Ectodermal cell (in vitro differentiated cells): Measurements from ENCODE around the gene TAS1R3.

Experiments
- H3K27ac ChIP-seq: 2 replicates; pipeline ENCODE4 v1.7.0; 2013; ENCODE audit warnings: mild to moderate bottlenecking, low read depth, low read length; ENCODE audit not compliant: insufficient read depth, poor library complexity, severe bottlenecking
- H3K27me3 ChIP-seq: 2 replicates; pipeline ENCODE4 v1.7.0; 2013; ENCODE audit warnings: mild to moderate bottlenecking, low read length; ENCODE audit not compliant: insufficient read depth, control insufficient read depth, poor library complexity, severe bottlenecking
- H3K36me3 ChIP-seq: one replicate; pipeline ENCODE4 v1.7.0; 2013; ENCODE audit warnings: low read length; ENCODE audit not compliant: control insufficient read depth, insufficient read depth
- H3K4me1 ChIP-seq: one replicate; pipeline ENCODE4 v1.7.0; 2013; ENCODE audit warnings: low read length; ENCODE audit not compliant: control insufficient read depth, insufficient read depth
- H3K4me3 ChIP-seq: 2 replicates; pipeline ENCODE4 v1.7.0; 2013; ENCODE audit warnings: low read depth, low read length, control low read depth; ENCODE audit not compliant: insufficient read depth
- H3K9me3 ChIP-seq: 2 replicates; pipeline ENCODE4 v1.7.0; 2013; ENCODE audit warnings: mild to moderate bottlenecking, low read length, moderate library complexity; ENCODE audit not compliant: control insufficient read depth
- WGBS, 2 experiments: methylation state at CpG; one replicate each; pipeline ENCODE4 v1.1.7; 2013; ENCODE audit warnings: missing lambda C conversion rate in 2 of 2; 5-methylcytosine and 5-hydroxymethylcytosine counted together

Gene TAS1R3

DNA sequence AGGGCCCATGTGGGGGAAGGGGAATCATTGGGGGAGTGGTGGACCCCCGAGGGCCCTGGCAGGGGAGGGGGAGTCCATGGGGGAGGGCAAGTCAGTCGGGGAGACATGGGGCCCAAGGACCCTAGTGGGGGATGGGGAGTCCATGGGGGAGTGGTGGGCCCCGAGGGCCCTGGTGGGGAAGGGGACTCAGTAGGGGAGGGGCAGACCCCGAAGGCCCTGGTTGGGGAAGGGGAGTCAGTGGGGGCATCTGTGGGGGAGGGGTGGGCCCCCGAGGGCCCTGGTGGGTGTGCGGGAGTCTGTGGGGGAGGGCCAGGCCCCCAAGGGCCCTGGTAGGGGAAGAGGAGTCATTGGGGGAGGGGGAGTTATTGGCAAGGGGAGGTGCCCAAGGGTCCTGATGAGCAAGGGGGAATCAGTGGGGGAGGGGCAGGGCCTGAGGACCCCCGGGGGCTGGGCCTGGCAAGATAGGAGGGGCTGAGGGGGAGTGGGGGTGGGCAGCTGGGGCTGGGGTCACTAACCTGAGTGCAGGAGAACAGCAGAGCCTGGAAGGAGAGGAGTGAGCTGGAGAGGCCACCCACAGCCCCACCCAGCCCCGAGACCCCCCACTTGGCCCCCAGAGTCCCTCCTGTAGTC is 25.2 kb downstream of the TAS1R3 start:
- Histone ChIP-seq H3K27ac (no peak overlapping the region), H3K4me1 (peaks cover 63% of the 10 kb centered on the region), H3K27me3 (no peaks in the 10 kb centered on the region), H3K9me3 (no peaks in the 10 kb centered on the region), H3K4me3 (no peak overlapping the region), H3K36me3 (no peaks in the 10 kb centered on the region)
- 88 to 89% methylated on average over 8 of the region's 8 CpGs for WGBS, 2 experiments

- H3K4me3 ChIP-seq = peak overlapping the region; percentile 45
- no peak overlapping the region for H3K27ac ChIP-seq
- H3K4me1 ChIP-seq = peaks cover 64% of the 10 kb centered on the region
- WGBS, 2 experiments = 71 to 73% methylated on average over 26 of the region's 26 CpGs
- no peaks in the 10 kb centered on the region for H3K36me3 ChIP-seq
- H3K9me3 ChIP-seq = no peaks in the 10 kb centered on the region
- H3K27me3 ChIP-seq = no peaks in the 10 kb centered on the region
These were observed 25.8 kb downstream of the TAS1R3 start for GRCh38 chr1:1356796-1357401.

DNA sequence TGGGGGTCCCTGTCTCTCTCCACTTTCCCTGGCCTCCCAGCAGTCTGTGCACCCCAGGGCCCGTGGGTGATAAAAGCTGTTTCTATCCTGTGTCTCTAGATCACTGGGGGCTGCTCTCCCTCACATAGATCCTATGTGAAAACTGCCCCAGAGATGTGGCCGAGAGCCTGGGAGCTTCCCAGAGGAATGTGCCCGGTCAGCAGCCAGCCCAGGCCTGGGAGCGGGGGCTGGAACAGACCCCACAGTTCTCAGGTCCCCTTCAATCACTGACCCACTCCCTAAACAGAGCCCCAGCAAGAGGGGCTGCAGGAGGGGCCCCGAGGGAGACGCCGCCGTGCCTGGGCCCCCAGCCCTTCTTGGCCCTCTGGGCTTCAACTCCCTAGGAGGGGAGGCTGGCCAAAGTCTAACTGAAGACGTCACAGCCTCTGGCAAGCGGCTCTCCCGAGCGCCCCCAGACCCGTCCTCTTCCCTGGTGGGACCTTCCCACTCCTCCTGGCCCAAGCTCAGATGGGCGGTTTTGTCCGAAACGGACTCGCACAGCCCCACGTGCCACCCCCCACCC is 26.9 kb downstream of the TAS1R3 start:
- Histone ChIP-seq H3K36me3 (no peaks in the 10 kb centered on the region), H3K27ac (peak overlapping the region; percentile 76), H3K4me1 (peaks cover 59% of the 10 kb centered on the region), H3K4me3 (peak overlapping the region; percentile 45), H3K27me3 (no peaks in the 10 kb centered on the region), H3K9me3 (no peaks in the 10 kb centered on the region)
- WGBS, 2 experiments = 25% methylated on average over 17 of the region's 18 CpGs

- Histone ChIP-seq H3K4me1 (peaks cover 54% of the 10 kb centered on the region), H3K36me3 (no peaks in the 10 kb centered on the region), H3K4me3 (peak within 1 kb of the TSS; percentile 45), H3K9me3 (no peaks in the 10 kb centered on the region), H3K27ac (peak within 1 kb of the TSS; percentile 88), H3K27me3 (no peaks in the 10 kb centered on the region)
- WGBS, 2 experiments = 41% methylated on average over 29 of the region's 29 CpGs
These were observed 27.6 kb downstream of the TAS1R3 start, which contains the start of gene MXRA8 for GRCh38 chr1:1358433-1359271. MXRA8 (minus strand) TSS chr1:1358555; CDS start chr1:1358504, 51 bp downstream.

GRCh38 chr1:1359308-1359663 is 28.2 kb downstream of the TAS1R3 start:
- Histone ChIP-seq H3K27ac (peak overlapping the region; percentile 88), H3K27me3 (no peaks in the 10 kb centered on the region), H3K9me3 (no peaks in the 10 kb centered on the region), H3K36me3 (no peaks in the 10 kb centered on the region), H3K4me3 (no peak overlapping the region), H3K4me1 (peaks cover 48% of the 10 kb centered on the region)
- WGBS, 2 experiments = 88 to 93% methylated on average over 6 of the region's 6 CpGs

- Histone ChIP-seq H3K27me3 (no peaks in the 10 kb centered on the region), H3K27ac (peak overlapping the region; percentile 88), H3K4me1 (peaks cover 48% of the 10 kb centered on the region), H3K36me3 (no peaks in the 10 kb centered on the region), H3K4me3 (no peak overlapping the region), H3K9me3 (no peaks in the 10 kb centered on the region)
- 67 to 70% methylated on average over 28 of the region's 28 CpGs for WGBS, 2 experiments
These were observed 28.8 kb downstream of the TAS1R3 start for GRCh38 chr1:1359664-1360468.

- WGBS, 2 experiments = 78 to 82% methylated on average over 20 of the region's 20 CpGs
- Histone ChIP-seq H3K27me3 (no peaks in the 10 kb centered on the region), H3K27ac (peak overlapping the region; percentile 88), H3K9me3 (no peaks in the 10 kb centered on the region), H3K36me3 (no peaks in the 10 kb centered on the region), H3K4me3 (no peak overlapping the region), H3K4me1 (peaks cover 48% of the 10 kb centered on the region)
These were observed 29.6 kb downstream of the TAS1R3 start for GRCh38 chr1:1360506-1361169.

DNA sequence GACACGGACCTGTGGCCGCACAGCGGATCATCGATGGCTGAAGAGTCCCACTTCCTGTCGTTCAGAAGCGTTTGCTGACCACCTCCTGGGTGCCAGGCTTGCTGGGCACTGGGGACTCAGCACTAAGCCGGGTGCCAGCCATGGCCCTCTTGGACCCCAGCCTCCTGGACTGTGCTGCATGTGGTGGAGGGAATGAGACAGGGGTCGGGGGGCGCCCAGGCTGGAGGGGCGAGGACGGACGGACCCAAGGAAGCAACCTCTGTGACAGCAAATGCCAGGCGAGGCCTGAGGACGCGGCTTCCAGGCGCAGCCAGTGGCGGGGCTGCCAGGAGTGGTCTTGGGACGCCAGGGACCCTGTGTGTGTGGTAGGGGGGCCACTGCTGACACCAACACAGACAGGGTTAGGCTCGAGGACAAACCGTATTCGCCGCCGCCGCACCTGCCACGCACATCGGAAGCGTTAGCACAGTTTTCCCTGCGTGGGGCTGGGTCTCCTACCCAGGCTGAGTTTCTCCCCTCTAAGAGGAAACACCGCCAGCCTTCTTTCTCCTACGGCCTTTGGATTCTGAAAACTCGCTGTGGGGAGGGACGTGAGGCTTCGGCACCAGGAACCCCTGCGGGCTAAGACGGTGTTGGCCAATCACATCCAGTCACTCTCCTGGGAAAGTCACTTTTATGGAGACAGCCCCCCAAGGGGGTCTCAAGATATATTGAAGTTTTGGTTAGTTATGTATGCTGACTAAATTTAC is 30.3 kb downstream of the TAS1R3 start:
- peaks cover 5% of the 10 kb centered on the region for H3K9me3 ChIP-seq
- 77 to 80% methylated on average over 34 to 35 of the region's 35 CpGs for WGBS, 2 experiments
- no peaks in the 10 kb centered on the region for H3K36me3 ChIP-seq
- H3K27me3 ChIP-seq = no peaks in the 10 kb centered on the region
- H3K4me3 ChIP-seq = no peak overlapping the region
- no peak overlapping the region for H3K27ac ChIP-seq
- H3K4me1 ChIP-seq = peaks cover 48% of the 10 kb centered on the region

GRCh38 chr1:1361982-1362423 is 30.9 kb downstream of the TAS1R3 start:
- H3K4me3 ChIP-seq = no peak overlapping the region
- H3K4me1 ChIP-seq = peaks cover 43% of the 10 kb centered on the region
- no peaks in the 10 kb centered on the region for H3K27me3 ChIP-seq
- WGBS, 2 experiments = 42 to 45% methylated on average over 13 of the region's 13 CpGs
- H3K36me3 ChIP-seq = no peaks in the 10 kb centered on the region
- peaks cover 6% of the 10 kb centered on the region for H3K9me3 ChIP-seq
- no peak overlapping the region for H3K27ac ChIP-seq
